ENCODE data around the gene BCAT1.
A peak's percentile ranks its signal among the peaks of the same experiment; 100 is the strongest.

Gene BCAT1

DNA sequence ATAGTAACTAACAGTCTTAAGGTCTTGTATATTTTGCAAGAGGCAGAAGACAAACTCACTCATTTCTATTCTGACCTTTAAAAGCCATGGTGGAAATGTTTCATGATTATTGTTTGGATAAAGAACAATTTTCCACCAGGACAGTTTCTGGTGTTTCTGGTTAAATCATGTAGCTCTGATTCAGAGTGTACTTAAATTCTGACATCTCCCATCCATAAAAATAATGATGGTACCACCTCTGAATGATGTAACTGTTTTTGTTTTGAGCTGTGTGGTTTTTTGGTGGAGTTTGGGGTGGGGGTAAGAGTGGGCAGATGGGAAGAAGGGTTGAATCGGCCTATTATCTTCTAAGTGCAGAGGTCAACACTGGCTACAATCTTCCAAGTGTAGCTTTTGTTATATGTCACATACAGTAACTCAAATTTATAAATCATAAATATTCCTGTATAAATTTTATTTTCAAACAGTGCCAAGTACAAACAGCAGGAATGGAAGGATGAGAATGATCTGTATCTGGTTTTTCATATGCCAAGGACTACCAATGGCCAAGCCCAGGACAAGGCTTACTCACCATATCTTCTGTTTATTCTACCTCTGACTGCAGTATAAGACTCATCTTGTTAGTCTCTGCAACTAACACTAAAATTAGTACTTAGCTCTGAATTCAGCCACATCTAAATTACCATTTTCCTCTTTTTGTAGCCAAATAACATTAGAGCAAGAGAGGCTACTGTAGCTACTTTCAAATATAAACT lies 108.7 kb downstream of the BCAT1 start:
- no peak overlapping the region for H3K4me3 ChIP-seq (ENCODE audit: low read length)

DNA sequence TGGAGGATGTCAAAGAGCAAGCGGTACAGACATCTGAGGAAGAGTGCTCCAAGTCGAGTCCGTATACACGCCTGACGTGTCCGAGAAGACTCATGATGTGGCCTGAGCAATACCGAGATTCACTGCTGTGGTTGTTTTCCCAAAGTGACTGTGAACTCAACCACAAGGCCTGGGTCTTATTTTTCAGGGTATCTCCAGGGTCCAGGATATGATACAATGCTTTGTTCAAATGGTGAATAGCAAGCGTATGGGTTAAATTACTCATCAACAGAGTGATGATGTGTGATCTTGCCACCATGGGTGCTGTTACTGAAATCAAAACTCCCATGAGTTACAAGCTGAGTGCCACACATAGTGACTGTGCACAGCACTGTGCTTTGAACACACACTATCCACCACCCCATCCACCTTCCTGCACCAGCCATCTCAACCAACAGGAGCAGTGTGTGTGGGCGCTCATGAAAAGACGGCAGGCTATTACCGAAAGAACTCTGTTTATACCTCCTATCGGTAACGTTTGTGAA lies 109.6 kb downstream of the BCAT1 start:
- no peak overlapping the region for H3K4me3 ChIP-seq (ENCODE audit: low read length)
- TF ChIP-seq, protein P1, sequence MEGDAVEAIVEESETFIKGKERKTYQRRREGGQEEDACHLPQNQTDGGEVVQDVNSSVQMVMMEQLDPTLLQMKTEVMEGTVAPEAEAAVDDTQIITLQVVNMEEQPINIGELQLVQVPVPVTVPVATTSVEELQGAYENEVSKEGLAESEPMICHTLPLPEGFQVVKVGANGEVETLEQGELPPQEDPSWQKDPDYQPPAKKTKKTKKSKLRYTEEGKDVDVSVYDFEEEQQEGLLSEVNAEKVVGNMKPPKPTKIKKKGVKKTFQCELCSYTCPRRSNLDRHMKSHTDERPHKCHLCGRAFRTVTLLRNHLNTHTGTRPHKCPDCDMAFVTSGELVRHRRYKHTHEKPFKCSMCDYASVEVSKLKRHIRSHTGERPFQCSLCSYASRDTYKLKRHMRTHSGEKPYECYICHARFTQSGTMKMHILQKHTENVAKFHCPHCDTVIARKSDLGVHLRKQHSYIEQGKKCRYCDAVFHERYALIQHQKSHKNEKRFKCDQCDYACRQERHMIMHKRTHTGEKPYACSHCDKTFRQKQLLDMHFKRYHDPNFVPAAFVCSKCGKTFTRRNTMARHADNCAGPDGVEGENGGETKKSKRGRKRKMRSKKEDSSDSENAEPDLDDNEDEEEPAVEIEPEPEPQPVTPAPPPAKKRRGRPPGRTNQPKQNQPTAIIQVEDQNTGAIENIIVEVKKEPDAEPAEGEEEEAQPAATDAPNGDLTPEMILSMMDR (conservative IDR thresholded peaks at IDR 0.05; ENCODE audit: low read length) = no peak
- DNase-seq (ENCODE audit: low read depth) = peak; percentile 47

More for the DNA sequence above, 108.7 kb downstream of the BCAT1 start:
- TF ChIP-seq, protein P1 (conservative IDR thresholded peaks at IDR 0.05; ENCODE audit: low read length) = no peak
- no peak for DNase-seq (ENCODE audit: low read depth)

DNA sequence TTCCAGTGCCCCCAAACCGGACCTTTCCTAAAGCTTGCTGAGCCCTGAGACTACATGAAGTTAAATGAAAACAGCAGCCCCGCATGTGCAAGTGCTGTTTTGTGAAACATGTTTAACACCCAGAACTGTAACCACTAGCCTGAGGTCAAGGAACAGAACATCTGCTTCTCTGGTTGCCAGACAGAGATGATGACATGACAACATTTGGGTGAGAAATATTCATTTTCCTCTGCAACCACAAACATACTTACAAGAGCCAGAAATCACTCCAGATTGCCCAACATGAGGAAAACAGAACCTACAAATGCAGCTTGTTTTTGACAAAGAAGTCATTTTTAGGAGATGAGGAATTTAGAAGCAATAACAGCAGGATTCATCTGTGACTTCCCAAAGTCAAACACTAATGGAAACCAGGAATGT lies 110.4 kb downstream of the BCAT1 start:
- TF ChIP-seq, protein P1 (conservative IDR thresholded peaks at IDR 0.05; ENCODE audit: low read length) = no peak
- H3K4me3 ChIP-seq (ENCODE audit: low read length) = no peak overlapping the region
- DNase-seq (ENCODE audit: low read depth) = peak; percentile 99

DNA sequence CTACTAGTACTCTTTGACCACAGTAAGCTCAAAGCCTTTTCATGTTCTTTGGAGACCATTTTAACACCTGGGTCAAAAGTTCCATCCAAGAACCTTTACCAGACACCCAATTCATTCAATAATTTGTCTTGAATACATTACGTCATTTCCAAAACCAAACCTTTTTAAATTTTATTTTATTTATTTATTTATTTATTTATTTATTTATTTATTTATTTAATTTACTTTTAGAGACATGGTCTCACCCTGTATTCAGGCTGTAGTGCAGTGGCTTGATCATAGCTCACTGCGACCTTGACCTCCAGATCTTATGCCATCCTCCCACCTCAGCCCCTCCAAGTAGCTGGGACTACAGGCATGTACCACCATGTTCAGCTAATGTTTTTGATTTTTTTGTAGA lies 113.5 kb downstream of the BCAT1 start:
- no peak for DNase-seq (ENCODE audit: low read depth)
- TF ChIP-seq, protein P1 (conservative IDR thresholded peaks at IDR 0.05; ENCODE audit: low read length) = no peak

DNA sequence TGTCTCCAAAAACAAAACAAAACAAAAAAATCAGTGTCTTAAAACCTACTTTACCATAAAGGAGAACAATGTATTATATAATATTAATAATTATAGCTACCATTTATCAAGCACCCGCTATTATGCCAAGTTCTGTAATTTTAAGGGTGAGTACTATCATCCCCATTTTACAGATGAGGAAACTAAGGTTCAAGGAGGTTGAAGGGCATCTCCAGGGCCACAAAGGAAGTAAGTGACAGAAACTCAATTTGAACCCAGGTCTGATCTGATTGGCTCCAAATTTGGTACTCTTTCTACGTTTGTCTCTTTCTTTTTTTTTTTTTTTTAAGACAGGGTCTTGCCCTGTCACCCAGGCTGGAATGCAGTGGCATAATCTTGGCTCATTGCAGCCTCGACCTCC lies 115.4 kb downstream of the BCAT1 start:
- no peak for DNase-seq (ENCODE audit: low read depth)
- H3K4me3 ChIP-seq (ENCODE audit: low read length) = no peak overlapping the region
- TF ChIP-seq, protein P1 (conservative IDR thresholded peaks at IDR 0.05; ENCODE audit: low read length) = no peak

More for the DNA sequence above, 113.5 kb downstream of the BCAT1 start:
- no peak overlapping the region for H3K4me3 ChIP-seq (ENCODE audit: low read length)

DNA sequence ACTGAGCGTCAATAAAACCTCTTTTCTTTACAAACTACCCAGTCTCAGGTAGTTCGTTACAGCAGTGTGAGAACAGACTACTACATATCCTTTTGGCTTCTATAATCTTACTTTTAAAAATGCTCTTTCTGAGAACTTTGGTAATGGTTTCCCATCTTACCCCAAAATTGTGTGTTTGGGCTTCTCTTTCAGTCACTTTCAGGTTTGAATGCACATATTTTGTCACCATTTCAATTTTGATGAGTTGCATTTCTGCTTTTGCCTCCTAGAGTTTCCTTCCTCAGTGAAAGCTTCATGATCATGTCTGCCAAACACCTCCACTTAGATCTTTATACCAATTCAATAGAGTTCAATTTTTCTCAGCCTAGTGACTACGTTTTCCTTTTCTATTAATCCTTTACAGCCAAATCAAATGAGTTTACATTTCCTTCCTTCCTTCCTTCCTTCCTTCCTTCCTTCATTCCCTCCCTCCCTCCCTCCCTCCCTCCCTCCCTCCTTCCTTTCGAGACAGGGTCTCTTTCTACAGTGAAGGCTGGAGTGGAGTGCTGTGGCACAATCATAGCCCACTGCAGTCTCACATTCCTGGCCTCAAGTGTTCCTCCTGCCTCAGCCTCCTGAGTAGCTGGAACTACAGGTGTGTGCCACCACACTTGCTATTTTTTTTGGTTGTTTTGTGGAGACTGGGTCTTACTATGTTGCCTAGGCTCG lies 124.9 kb downstream of the BCAT1 start:
- TF ChIP-seq, protein P1 (conservative IDR thresholded peaks at IDR 0.05; ENCODE audit: low read length) = no peak
- no peak overlapping the region for H3K4me3 ChIP-seq (ENCODE audit: low read length)
- no peak for DNase-seq (ENCODE audit: low read depth)
